ENCODE measurements around the gene COPS8.

COPS8 gene

GRCh38 chr2:237066396-237066795 lies 19.3 kb upstream of the COPS8 start:
- DNase-seq = no peak

GRCh38 chr2:237068005-237068576 lies 17.6 kb upstream of the COPS8 start:
- no peak for DNase-seq

- peak; percentile 20 for DNase-seq
Observed at GRCh38 chr2:237072067-237072931, 13.4 kb upstream of the COPS8 start.

- no peak for DNase-seq
Observed at GRCh38 chr2:237073552-237073951, 12.1 kb upstream of the COPS8 start.

GRCh38 chr2:237074211-237074993 lies 11.3 kb upstream of the COPS8 start:
- DNase-seq = no peak

GRCh38 chr2:237075749-237076599 lies 9.7 kb upstream of the COPS8 start:
- peak; percentile 4 for DNase-seq

- DNase-seq = no peak
Observed at GRCh38 chr2:237081596-237081995, 4.1 kb upstream of the COPS8 start.

GRCh38 chr2:237083026-237083425 lies 2.7 kb upstream of the COPS8 start:
- DNase-seq = no peak

- DNase-seq = no peak
Observed at GRCh38 chr2:237084444-237084843, 1.2 kb upstream of the COPS8 start.

- DNase-seq = no peak
Observed at GRCh38 chr2:237090906-237091305, 5.2 kb downstream of the COPS8 start.

- no peak for DNase-seq
Observed at GRCh38 chr2:237091779-237092436, 6.2 kb downstream of the COPS8 start.

GRCh38 chr2:237092506-237092905 lies 6.8 kb downstream of the COPS8 start:
- no peak for DNase-seq

GRCh38 chr2:237092920-237093781 lies 7.5 kb downstream of the COPS8 start:
- peak; percentile 29 for DNase-seq

GRCh38 chr2:237096201-237096600 lies 10.5 kb downstream of the COPS8 start:
- no peak for DNase-seq

GRCh38 chr2:237096911-237097310 lies 11.2 kb downstream of the COPS8 start:
- no peak for DNase-seq

GRCh38 chr2:237097326-237097910 lies 11.7 kb downstream of the COPS8 start:
- DNase-seq = no peak

- DNase-seq = no peak
Observed at GRCh38 chr2:237097911-237098702, 12.4 kb downstream of the COPS8 start.

- no peak for DNase-seq
Observed at GRCh38 chr2:237099804-237100203, 14.1 kb downstream of the COPS8 start.

- no peak for DNase-seq
Observed at GRCh38 chr2:237101118-237101979, 15.7 kb downstream of the COPS8 start.

Measured in NCI-H146 (cell line).